Measurements from ENCODE around the gene LRRC32. TPM values are rescaled to one million over a fixed set of nuclear protein-coding genes. Genes with fewer than 3 reads are reported as not detected.
"Not testable (repeated sequence)": the region's sequence is repeated elsewhere in the genome, so short reads cannot be mapped to it uniquely, and the experiment has no call there.

LRRC32 gene
- total RNA-seq, 1 donor from 2014 or later, result 33.5 TPM

GRCh38 chr11:76623884-76624419, 46.6 kb downstream of the LRRC32 start:
- DNase-seq (ENCODE audit: low spot score), result peak; percentile 3
- intact Hi-C loops (cut with DNase I), result no loop called here

- peak; percentile 70 for DNase-seq (ENCODE audit: low spot score)
- intact Hi-C loops (cut with DNase I), result no loop called here
Measured at GRCh38 chr11:76623171-76623883, 47.2 kb downstream of the LRRC32 start.

DNA sequence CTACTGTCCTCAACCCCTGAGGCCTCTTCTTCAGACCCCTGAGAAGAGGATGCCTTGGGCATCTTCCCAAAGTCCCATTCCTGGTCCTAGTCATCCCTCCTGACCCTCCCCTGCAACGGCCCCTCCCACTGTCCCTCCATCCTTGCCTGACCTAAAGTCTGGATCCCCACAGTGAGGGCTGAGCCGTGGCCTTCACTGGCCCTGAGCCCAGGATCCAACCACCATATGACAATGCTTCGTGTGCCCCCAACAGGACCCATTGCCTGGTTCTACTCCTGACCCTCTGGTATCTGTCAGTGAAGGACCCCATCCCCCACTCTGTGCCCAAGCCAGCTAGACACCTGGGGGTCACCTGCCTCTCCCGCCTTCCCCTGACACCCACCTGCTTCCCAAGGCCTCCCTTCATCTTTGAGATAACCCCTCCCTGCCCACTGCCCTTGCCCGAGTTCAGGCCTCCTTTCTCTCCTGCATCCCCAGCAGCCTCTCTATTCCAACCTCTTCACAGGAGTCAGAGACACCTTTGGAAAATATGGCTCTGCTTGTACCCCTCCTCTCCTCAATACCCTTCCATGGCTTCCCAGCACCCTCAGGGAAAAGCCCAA, 48.0 kb downstream of the LRRC32 start:
- intact Hi-C loops (cut with DNase I), result no loop called here
- peak; percentile 59 for DNase-seq (ENCODE audit: low spot score)

- intact Hi-C loops (cut with DNase I), result no loop called here
- peak; percentile 63 for DNase-seq (ENCODE audit: low spot score)
Measured at GRCh38 chr11:76621868-76622267, 48.7 kb downstream of the LRRC32 start.

DNA sequence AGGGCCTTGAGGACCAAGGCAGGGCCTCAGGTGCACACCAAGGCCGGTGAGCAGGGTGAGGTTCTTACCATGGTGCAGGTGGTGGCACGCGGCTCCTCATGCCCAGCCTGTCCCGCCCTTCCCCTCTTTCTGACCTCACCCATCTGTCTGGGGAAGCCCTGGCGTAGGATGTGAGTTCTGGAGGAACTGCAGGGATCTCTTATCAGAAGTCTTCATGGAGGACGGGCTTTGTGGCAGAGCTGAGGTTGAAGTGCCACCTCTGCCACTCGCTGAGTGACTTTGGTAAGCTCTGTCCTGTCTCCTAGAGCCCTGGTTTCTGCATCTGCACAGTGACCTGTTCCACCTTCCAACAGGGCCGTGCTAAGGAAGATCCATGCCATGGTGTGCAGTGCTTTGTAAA, 49.1 kb downstream of the LRRC32 start:
- intact Hi-C loops (cut with DNase I), result no loop called here
- peak; percentile 50 for DNase-seq (ENCODE audit: low spot score)

GRCh38 chr11:76620489-76620888, 50.1 kb downstream of the LRRC32 start:
- no peak for DNase-seq (ENCODE audit: low spot score)
- intact Hi-C loops (cut with DNase I), result no loop called here

- DNase-seq (ENCODE audit: low spot score); intact Hi-C loops (cut with DNase I): not testable (repeated sequence)
Measured at GRCh38 chr11:76619801-76620200, 50.7 kb downstream of the LRRC32 start.

- intact Hi-C loops (cut with DNase I), result no loop called here
- DNase-seq (ENCODE audit: low spot score), result peak; percentile 47
Measured at GRCh38 chr11:76617553-76618265, 52.8 kb downstream of the LRRC32 start.

DNA sequence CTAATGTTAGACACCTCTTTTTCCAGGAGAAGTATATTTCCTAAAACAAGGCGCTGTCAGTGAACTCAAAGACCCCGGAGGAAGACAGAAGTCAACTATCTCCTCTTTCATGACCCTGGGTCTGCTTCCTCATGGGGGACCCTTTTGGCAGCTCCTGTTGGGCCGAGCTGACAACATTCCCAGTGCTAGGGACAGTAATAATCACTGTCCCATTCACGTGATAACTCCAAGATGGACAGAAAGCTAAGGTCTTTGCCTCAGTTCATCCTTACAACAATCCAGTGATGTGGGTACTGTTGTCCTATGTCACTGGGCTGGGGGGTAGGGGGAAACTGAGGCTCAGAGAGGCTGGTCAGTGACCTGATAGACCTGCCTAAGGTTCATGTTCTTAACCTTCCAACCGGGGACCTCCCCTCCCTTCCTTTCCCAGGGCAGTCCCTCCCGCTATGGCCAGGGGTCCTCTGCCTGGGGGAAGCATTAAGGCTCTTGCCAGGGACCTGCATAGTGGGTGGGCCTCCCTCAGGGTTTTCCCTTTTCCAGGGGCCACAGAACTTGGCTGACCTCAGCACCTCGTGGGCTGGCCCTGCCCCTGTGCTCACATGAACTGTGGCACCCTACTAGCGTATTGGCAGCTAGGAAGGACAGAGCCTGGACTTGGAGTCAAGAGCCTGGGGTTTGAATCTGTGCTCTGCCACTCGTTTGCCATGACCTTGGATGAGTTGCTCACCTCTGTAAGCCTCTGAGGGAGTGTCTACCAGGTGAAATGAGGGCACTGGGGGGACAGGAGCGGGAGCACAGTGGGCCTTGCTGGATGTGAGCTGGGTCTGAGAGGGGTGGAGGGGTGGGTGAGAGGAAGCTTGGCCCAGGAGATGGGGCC, 53.6 kb downstream of the LRRC32 start:
- peak; percentile 56 for DNase-seq (ENCODE audit: low spot score)
- intact Hi-C loops (cut with DNase I), result no loop called here

GRCh38 chr11:76615950-76616349, 54.6 kb downstream of the LRRC32 start:
- peak; percentile 87 for DNase-seq (ENCODE audit: low spot score)
- intact Hi-C loops (cut with DNase I), result no loop called here

DNA sequence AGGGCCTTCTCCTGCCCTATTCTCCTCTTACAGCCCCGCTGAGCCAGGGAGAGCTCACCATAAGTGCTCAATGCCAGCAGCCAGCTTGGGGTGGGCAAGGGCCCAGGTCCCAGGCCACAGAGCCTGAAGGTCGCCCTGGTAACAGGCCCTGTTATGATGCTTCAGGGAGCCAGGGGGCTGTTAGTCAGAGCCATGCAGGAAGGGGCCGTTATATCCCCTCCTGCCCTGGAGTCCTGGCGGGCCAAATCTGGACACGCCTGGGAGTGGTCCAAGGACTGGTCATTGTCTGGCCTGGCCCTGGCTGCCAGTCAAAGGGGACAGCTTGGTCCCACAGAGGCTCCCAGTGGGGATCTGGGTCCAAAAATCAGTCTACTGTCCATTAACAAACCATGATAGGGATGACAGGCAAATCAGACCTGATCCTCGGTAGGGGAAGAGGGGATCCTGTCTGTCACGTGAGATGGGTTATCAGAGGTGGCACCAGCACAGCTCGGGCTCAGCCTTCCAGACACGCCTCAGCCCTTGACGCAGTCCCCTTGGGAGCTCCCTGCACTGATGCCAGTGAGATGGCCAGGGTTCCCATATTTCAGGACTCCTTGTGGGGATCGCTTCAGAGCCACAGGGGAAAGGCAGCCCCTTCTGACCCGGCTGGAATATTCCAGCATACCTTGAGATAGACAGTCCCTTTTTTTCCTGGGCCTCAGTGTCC, 55.9 kb downstream of the LRRC32 start:
- DNase-seq (ENCODE audit: low spot score), result peak; percentile 79
- intact Hi-C loops (cut with DNase I), result no loop called here

DNA sequence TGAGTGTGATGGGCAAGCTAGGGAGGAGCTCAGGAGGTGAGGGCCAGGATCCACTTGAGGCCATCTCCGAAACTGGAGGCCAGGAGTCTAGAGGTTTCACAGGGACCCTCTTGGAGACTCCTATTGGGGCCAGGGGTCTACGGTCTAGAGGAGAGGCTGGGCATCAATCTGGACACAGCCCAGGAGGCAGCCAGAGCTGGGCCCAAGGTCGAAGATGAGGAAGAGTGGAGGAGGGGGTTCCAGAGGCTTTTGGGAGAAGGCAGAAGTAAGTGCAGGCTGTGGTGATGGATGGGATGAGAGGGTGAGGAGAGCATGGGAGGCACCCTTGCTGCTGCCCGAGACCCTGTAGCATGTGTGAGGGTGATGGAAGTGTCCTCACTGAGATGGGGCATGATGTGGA, 56.6 kb downstream of the LRRC32 start:
- DNase-seq (ENCODE audit: low spot score), result peak; percentile 29
- intact Hi-C loops (cut with DNase I), result no loop called here

DNA sequence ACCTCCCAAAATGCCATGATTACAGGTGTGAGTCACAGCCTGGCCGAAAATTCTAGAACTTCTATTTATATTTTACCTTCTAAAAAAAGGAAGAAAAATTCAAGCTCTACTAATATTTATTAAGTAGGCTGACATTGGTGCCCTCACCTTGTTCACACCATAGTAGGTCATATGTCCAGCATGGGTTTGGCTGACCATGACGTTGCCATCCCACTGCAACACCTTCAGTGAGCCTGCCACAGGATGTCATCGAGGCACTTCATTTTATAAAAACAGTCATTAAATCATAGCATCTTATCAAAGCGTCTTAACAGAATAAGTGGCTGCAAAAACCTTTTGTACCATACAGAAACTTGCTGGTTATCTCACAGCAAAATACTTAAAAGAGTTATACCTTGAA, 58.3 kb downstream of the LRRC32 start:
- DNase-seq (ENCODE audit: low spot score), result peak; percentile 31
- intact Hi-C loops (cut with DNase I), result no loop called here

DNA sequence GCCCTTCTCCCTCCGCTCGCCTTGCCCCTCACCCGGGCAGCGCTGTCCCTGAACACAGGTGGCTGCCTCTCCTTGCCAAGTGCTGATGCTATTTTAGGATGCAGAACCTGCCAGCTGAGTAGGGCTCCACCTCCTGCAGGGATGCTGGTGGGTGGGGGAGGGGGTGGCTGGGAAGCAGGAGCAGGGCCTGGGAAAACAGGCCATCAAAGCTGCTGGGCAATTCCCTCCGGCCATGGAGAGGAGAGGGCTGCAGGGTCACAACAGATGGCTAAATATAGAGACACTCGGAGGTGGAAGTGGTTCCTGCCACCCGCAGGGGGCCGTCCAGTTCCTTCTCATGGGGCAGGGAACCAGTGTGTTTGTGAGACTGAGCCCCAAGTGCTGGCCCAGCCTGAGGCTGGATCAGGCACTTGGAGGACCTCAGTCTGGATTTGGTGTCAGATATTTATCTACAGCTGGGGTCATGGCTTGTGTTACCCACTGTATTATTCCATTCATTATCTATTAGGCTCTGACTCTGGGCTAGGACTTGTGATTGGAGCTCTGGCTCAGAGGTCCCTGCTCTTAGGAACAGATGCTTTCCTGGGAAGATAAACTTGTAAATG, 59.6 kb downstream of the LRRC32 start:
- intact Hi-C loops (cut with DNase I), result no loop called here
- DNase-seq (ENCODE audit: low spot score), result peak; percentile 87

GRCh38 chr11:76610371-76610770, 60.2 kb downstream of the LRRC32 start:
- DNase-seq (ENCODE audit: low spot score), result peak; percentile 35
- intact Hi-C loops (cut with DNase I), result no loop called here

DNA sequence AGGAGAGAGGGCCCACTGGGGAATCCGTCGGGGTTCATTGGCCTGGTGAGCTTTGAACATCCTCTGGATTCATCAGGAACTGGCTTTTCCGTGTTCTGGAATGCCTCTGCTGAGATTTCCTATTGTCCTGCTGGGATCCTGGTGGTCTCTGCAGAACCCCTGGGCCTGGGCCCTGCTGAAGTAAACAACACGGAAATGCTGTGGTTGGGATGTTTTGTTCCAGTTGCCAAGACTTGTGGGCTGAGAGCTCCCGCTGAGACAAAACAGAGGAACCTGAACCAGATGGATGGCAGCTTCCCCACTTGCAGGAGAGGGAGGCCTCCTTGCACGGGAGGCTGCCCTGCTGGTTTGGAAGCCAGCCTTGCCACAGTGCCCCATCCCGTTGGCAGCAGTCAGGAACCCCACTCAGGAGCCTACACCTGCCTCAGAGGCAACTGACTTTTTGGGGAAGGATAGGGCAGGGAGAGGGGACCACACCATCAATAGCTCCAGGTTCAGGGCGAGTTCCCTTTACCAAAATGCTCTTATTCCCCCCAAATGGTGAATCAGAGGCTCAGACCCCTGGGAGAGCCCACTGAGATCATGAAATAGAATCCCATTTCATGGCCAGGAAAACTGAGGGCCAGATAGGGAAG, 60.7 kb downstream of the LRRC32 start:
- intact Hi-C loops (cut with DNase I), result loop anchor here (5.0 kb wide), 1 partner anchor 42 kb away; no protein-coding TSS in a partner anchor
- DNase-seq (ENCODE audit: low spot score), result peak; percentile 70

DNA sequence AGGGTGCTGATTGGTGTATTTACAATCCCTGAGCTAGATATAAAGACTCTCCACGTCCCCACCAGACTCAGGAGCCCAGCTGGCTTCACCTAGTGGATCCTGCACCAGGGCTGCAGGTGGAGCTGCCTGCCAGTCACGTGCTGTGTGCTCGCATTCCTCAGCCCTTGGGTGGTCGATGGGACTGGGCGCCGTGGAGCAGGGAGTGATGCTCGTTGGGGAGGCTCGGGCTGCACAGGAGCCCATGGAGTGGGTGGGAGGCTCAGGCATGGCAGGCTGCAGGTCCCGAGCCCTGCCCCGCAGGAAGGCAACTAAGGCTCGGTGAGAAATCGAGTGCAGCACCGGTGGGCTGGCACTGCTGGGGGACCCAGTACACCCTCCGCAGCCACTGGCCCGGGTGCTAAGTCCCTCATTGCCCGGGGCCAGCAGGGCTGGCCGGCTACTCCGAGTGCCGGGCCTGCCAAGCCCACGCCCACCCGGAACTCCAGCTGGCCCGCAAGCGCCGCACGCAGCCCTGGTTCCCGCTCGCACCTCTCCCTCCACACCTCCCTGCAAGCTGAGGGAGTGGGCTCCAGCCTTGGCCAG, 61.6 kb downstream of the LRRC32 start:
- intact Hi-C loops (cut with DNase I), result loop anchor here (5.0 kb wide), 1 partner anchor 43 kb away; no protein-coding TSS in a partner anchor
- DNase-seq (ENCODE audit: low spot score), result peak; percentile 56

DNA sequence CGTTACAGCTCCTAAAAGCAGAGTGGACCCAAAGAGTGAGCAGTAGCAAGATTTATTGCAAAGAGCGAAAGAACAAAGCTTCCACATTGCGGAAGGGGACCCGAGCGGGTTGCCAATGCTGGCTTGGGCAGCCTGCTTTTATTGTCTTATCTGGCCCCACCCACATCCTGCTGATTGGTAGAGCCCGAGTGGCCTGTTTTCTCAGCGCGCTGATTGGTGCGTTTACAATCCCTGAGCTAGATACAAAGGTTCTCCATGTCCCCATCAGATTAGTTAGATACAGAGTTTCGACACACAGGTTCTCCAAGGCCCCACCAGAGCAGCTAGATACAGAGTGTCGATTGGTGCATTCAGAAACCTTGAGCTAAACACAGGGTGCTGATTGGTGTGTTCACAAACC, 62.3 kb downstream of the LRRC32 start:
- intact Hi-C loops (cut with DNase I), result loop anchor here (5.0 kb wide), 1 partner anchor 44 kb away; no protein-coding TSS in a partner anchor
- DNase-seq (ENCODE audit: low spot score), result peak; percentile 35

All from cardiac septum (tissue), 1 donor.